Measurements from ENCODE around the gene RCBTB2.
"Not testable (repeated sequence)": the region's sequence is repeated elsewhere in the genome, so short reads cannot be mapped to it uniquely, and the experiment has no call there.

RCBTB2 gene

GRCh38 chr13:48532506-48533499 lies at the start of gene RCBTB2:
TSS of gene RCBTB2 (minus strand) at chr13:48533080. CDS start at chr13:48521939, 11,141 bp downstream.
- peak; percentile 95 for ATAC-seq
- DNase-seq, result peak; percentile 100

GRCh38 chr13:48582084-48582483 lies 49.2 kb upstream of the RCBTB2 start:
- no peak for ATAC-seq
- no peak for DNase-seq

GRCh38 chr13:48580896-48581295 lies 48.0 kb upstream of the RCBTB2 start:
- no peak for DNase-seq

GRCh38 chr13:48580185-48580803 lies 47.4 kb upstream of the RCBTB2 start:
- no peak for ATAC-seq
- peak; percentile 76 for DNase-seq

More at GRCh38 chr13:48580896-48581295, 48.0 kb upstream of the RCBTB2 start:
- ATAC-seq, result no peak

- not testable (repeated sequence) for DNase-seq, ATAC-seq
Observed at GRCh38 chr13:48579919-48580180, 47.0 kb upstream of the RCBTB2 start.

- ATAC-seq (peak; percentile 30), DNase-seq (no peak)
Observed at GRCh38 chr13:48579165-48579918, 46.5 kb upstream of the RCBTB2 start.

- DNase-seq, result no peak
- no peak for ATAC-seq
Observed at GRCh38 chr13:48578516-48579164, 45.8 kb upstream of the RCBTB2 start.

GRCh38 chr13:48576448-48577010 lies 43.6 kb upstream of the RCBTB2 start:
- ATAC-seq (no peak), DNase-seq (no peak)

GRCh38 chr13:48575031-48575430 lies 42.2 kb upstream of the RCBTB2 start:
- DNase-seq (no peak), ATAC-seq (no peak)

GRCh38 chr13:48574041-48574796 lies 41.3 kb upstream of the RCBTB2 start:
- no peak for ATAC-seq
- no peak for DNase-seq

- DNase-seq (no peak), ATAC-seq (no peak)
Observed at GRCh38 chr13:48573213-48574007, 40.5 kb upstream of the RCBTB2 start.

- DNase-seq (no peak), ATAC-seq (no peak)
Observed at GRCh38 chr13:48571126-48571913, 38.4 kb upstream of the RCBTB2 start.

- ATAC-seq (no peak), DNase-seq (no peak)
Observed at GRCh38 chr13:48570216-48570828, 37.4 kb upstream of the RCBTB2 start.

- DNase-seq (no peak), ATAC-seq (no peak)
Observed at GRCh38 chr13:48569104-48569666, 36.3 kb upstream of the RCBTB2 start.

- DNase-seq (no peak), ATAC-seq (no peak)
Observed at GRCh38 chr13:48568370-48569103, 35.7 kb upstream of the RCBTB2 start.

GRCh38 chr13:48567515-48568369 lies 34.9 kb upstream of the RCBTB2 start:
- no peak for DNase-seq
- no peak for ATAC-seq

GRCh38 chr13:48564056-48564455 lies 31.2 kb upstream of the RCBTB2 start:
- DNase-seq (no peak), ATAC-seq (no peak)
